HEK293 (cell line): ENCODE data around the gene BAG5.

Source experiments
- CTCF ChIA-PET: fragments of 350-600 bp; formaldehyde crosslinking; extraction: SDS; loops from one replicate; lab custom pipeline; 2021; ENCODE audit warnings: antibody characterized with exemption; lab: Yijun Ruan, JAX
- POLR2A ChIA-PET: fragments of 300-600 bp; formaldehyde crosslinking; extraction: SDS; loops from one replicate; lab custom pipeline; 2020; ENCODE audit warnings: antibody characterized with exemption, inconsistent platforms; lab: Yijun Ruan, JAX
- H3K27ac ChIP-seq: fragments of 200-500 bp; sonication (Bioruptor generic); 2 replicates; pipeline ENCODE4 v1.5.1; 2014; ENCODE audit warnings: low read depth, low read length, control low read depth, inconsistent platforms; ENCODE audit errors: extremely low read depth
- H3K36me3 ChIP-seq, 2 experiments: fragments of 200-500 bp in 1 of 2; sonication (Bioruptor generic) in 1 of 2; 1 replicate in 1 of 2; 2 replicates in 1 of 2; pipeline ENCODE4 v1.5.1; 2014 to 2017; ENCODE audit warnings: inconsistent platforms in 2 of 2, low read length in 2 of 2; ENCODE audit not compliant: control insufficient read depth in 2 of 2, insufficient read depth in 1 of 2
- H3K4me1 ChIP-seq: fragments of 200-500 bp; sonication (Bioruptor generic); 2 replicates; pipeline ENCODE4 v1.5.1; 2014; ENCODE audit warnings: mild to moderate bottlenecking, low read length, inconsistent platforms; ENCODE audit not compliant: control insufficient read depth, insufficient read depth
- H3K4me3 ChIP-seq: 2 replicates; pipeline ENCODE4 v1.5.1; 2011; ENCODE audit warnings: low read depth, mild to moderate bottlenecking, control low read depth, low read length, moderate library complexity
- H3K9me3 ChIP-seq: fragments of 200-500 bp; sonication (Bioruptor generic); 2 replicates; pipeline ENCODE4 v1.5.1; 2014; ENCODE audit warnings: low read depth, low read length, inconsistent platforms; ENCODE audit not compliant: control insufficient read depth, insufficient read depth
- BCL11A ChIP-seq: fragments of 450-650 bp; formaldehyde crosslinking; IDR thresholded peaks from 2 replicates; pipeline ENCODE4 v1.5.1; 2016; ENCODE audit warnings: low read depth, missing biosample characterization, missing genetic modification characterization
- CTCF ChIP-seq: fragments of 450-650 bp; formaldehyde crosslinking; IDR thresholded peaks from 2 replicates; pipeline ENCODE4 v1.5.1; 2016; ENCODE audit warnings: missing biosample characterization, missing genetic modification characterization
- HIC1 ChIP-seq: fragments of 450-650 bp; formaldehyde crosslinking; IDR thresholded peaks from 2 replicates; pipeline ENCODE4 v1.5.1; 2016; ENCODE audit warnings: missing biosample characterization, missing genetic modification characterization
- HOXD13 ChIP-seq: sonication (generic); formaldehyde crosslinking; IDR thresholded peaks from 2 replicates; pipeline ENCODE4 v1.8.0; 2022; ENCODE audit warnings: missing genetic modification reagents, borderline replicate concordance
- KLF10 ChIP-seq: fragments of 450-650 bp; IDR thresholded peaks from 2 replicates; pipeline ENCODE4 v1.5.1; 2018; ENCODE audit warnings: missing biosample characterization, mild to moderate bottlenecking, missing genetic modification characterization
- KLF16 ChIP-seq: fragments of 450-650 bp; formaldehyde crosslinking; IDR thresholded peaks from 2 replicates; pipeline ENCODE4 v1.5.1; 2017; ENCODE audit warnings: missing biosample characterization, missing genetic modification characterization
- KLF17 ChIP-seq: fragments of 450-650 bp; formaldehyde crosslinking; IDR thresholded peaks from 2 replicates; pipeline ENCODE4 v1.5.1; 2016; ENCODE audit warnings: missing biosample characterization, missing genetic modification characterization
- PRDM10 ChIP-seq: fragments of 450-650 bp; formaldehyde crosslinking; IDR thresholded peaks from 2 replicates; pipeline ENCODE4 v1.5.1; 2016; ENCODE audit warnings: missing biosample characterization, missing genetic modification characterization
- SP2 ChIP-seq: fragments of 450-650 bp; formaldehyde crosslinking; IDR thresholded peaks from 2 replicates; pipeline ENCODE4 v1.5.1; 2016; ENCODE audit warnings: missing biosample characterization, missing genetic modification characterization
- ZBTB17 ChIP-seq: fragments of 450-650 bp; formaldehyde crosslinking; IDR thresholded peaks from 2 replicates; pipeline ENCODE4 v1.5.1; 2016; ENCODE audit warnings: missing biosample characterization, missing genetic modification characterization
- ZBTB48 ChIP-seq: fragments of 450-650 bp; formaldehyde crosslinking; IDR thresholded peaks from 2 replicates; pipeline ENCODE4 v1.5.1; 2016; ENCODE audit warnings: missing biosample characterization, missing genetic modification characterization
- ZEB2 ChIP-seq: fragments of 450-650 bp; formaldehyde crosslinking; IDR thresholded peaks from 2 replicates; pipeline ENCODE4 v1.5.1; 2016; ENCODE audit warnings: missing biosample characterization, missing genetic modification characterization
- ZNF140 ChIP-seq: fragments of 450-650 bp; formaldehyde crosslinking; IDR thresholded peaks from 2 replicates; pipeline ENCODE4 v1.5.1; 2016; ENCODE audit warnings: missing biosample characterization, missing genetic modification characterization
- ZNF146 ChIP-seq: fragments of 450-650 bp; formaldehyde crosslinking; IDR thresholded peaks from 2 replicates; pipeline ENCODE4 v1.5.1; 2016; ENCODE audit warnings: missing biosample characterization, missing genetic modification characterization
- ZNF155 ChIP-seq: fragments of 450-650 bp; formaldehyde crosslinking; IDR thresholded peaks from 2 replicates; pipeline ENCODE4 v1.5.1; 2016; ENCODE audit warnings: missing biosample characterization, missing genetic modification characterization
- ZNF174 ChIP-seq: fragments of 450-650 bp; formaldehyde crosslinking; IDR thresholded peaks from 2 replicates; pipeline ENCODE4 v1.5.0; 2017; ENCODE audit warnings: missing biosample characterization, mild to moderate bottlenecking, missing genetic modification characterization
- ZNF184 ChIP-seq: fragments of 450-650 bp; IDR thresholded peaks from 2 replicates; pipeline ENCODE4 v1.5.1; 2018; ENCODE audit warnings: missing biosample characterization, mild to moderate bottlenecking, missing genetic modification characterization
- ZNF2 ChIP-seq: fragments of 450-650 bp; formaldehyde crosslinking; IDR thresholded peaks from 2 replicates; pipeline ENCODE4 v1.5.1; 2016; ENCODE audit warnings: missing biosample characterization, missing genetic modification characterization
- ZNF202 ChIP-seq: fragments of 450-650 bp; formaldehyde crosslinking; IDR thresholded peaks from 2 replicates; pipeline ENCODE4 v1.5.1; 2016; ENCODE audit warnings: missing biosample characterization, missing genetic modification characterization, borderline replicate concordance
- ZNF248 ChIP-seq: fragments of 450-650 bp; formaldehyde crosslinking; IDR thresholded peaks from 2 replicates; pipeline ENCODE4 v1.5.1; 2017; ENCODE audit warnings: missing biosample characterization, missing genetic modification characterization
- ZNF335 ChIP-seq: fragments of 450-650 bp; formaldehyde crosslinking; conservative IDR thresholded peaks from 2 replicates; pipeline ENCODE4 v1.5.1; 2016; ENCODE audit warnings: missing biosample characterization, missing genetic modification characterization
- ZNF433 ChIP-seq: fragments of 450-650 bp; formaldehyde crosslinking; IDR thresholded peaks from 2 replicates; pipeline ENCODE4 v1.5.1; 2016; ENCODE audit warnings: missing biosample characterization, missing genetic modification characterization, low read depth
- ZNF529 ChIP-seq: fragments of 450-650 bp; formaldehyde crosslinking; IDR thresholded peaks from 2 replicates; pipeline ENCODE4 v1.5.1; 2017; ENCODE audit warnings: missing genetic modification characterization, missing biosample characterization; ENCODE audit not compliant: insufficient replicate concordance
- ZNF530 ChIP-seq: fragments of 450-650 bp; formaldehyde crosslinking; IDR thresholded peaks from 2 replicates; pipeline ENCODE4 v1.5.1; 2016; ENCODE audit warnings: low read depth, missing biosample characterization, missing genetic modification characterization
- ZNF610 ChIP-seq: fragments of 450-650 bp; formaldehyde crosslinking; IDR thresholded peaks from 2 replicates; pipeline ENCODE4 v1.5.1; 2016; ENCODE audit warnings: missing biosample characterization, missing genetic modification characterization, borderline replicate concordance
- ZNF629 ChIP-seq: fragments of 450-650 bp; formaldehyde crosslinking; IDR thresholded peaks from 2 replicates; pipeline ENCODE4 v1.5.1; 2017; ENCODE audit warnings: missing biosample characterization, missing genetic modification characterization
- ZNF660 ChIP-seq: fragments of 450-650 bp; IDR thresholded peaks from 2 replicates; pipeline ENCODE4 v1.5.1; 2018; ENCODE audit warnings: missing biosample characterization, mild to moderate bottlenecking, missing genetic modification characterization
- ZNF704 ChIP-seq: fragments of 450-650 bp; formaldehyde crosslinking; IDR thresholded peaks from 2 replicates; pipeline ENCODE4 v1.5.1; 2016; ENCODE audit warnings: missing biosample characterization, missing genetic modification characterization
- ZNF791 ChIP-seq: fragments of 450-650 bp; formaldehyde crosslinking; IDR thresholded peaks from 2 replicates; pipeline ENCODE4 v1.5.1; 2016; ENCODE audit warnings: missing biosample characterization, missing genetic modification characterization
- ZNF843 ChIP-seq: fragments of 450-650 bp; formaldehyde crosslinking; IDR thresholded peaks from 2 replicates; pipeline ENCODE4 v1.5.1; 2016; ENCODE audit warnings: missing biosample characterization, missing genetic modification characterization
- ZSCAN23 ChIP-seq: fragments of 450-650 bp; formaldehyde crosslinking; IDR thresholded peaks from 2 replicates; pipeline ENCODE4 v1.5.1; 2016; ENCODE audit warnings: missing biosample characterization, missing genetic modification characterization

BAG5 gene

GRCh38 chr14:103563226-103563620 lies 766 bp upstream of the BAG5 start:
- H3K27ac ChIP-seq: peak overlapping the region; percentile 96
- peaks cover 25% of the 10 kb centered on the region for H3K4me1 ChIP-seq
- H3K4me3 ChIP-seq: peak overlapping the region; percentile 100
- H3K9me3 ChIP-seq: no peaks in the 10 kb centered on the region
- ChIA-PET POLR2A (interaction anchor here (2.5 kb wide), 1 partner anchor 35 kb away, joined by 8 read pairs; the partner anchor contains the start of gene TRMT61A), CTCF (no interaction called here)
- peaks cover 12 to 19% of the 10 kb centered on the region in 2 experiments for H3K36me3 ChIP-seq
- TF ChIP-seq SP2: 0 out of 2 replicates have a peak, but pooled peaks have one; percentile 1
- no peak for TF ChIP-seq ZNF660 (tag by site-specific recombination)
- no peak for TF ChIP-seq HIC1 (tag by site-specific recombination)
- TF ChIP-seq ZNF202 (tag by site-specific recombination): no peak
- 0 out of 2 replicates have a peak, but pooled peaks have one; percentile 12 for TF ChIP-seq ZEB2 (tag by site-specific recombination)
- TF ChIP-seq ZNF184 (tag by site-specific recombination): no peak
- TF ChIP-seq ZNF610 (tag by site-specific recombination): no peak
- TF ChIP-seq ZNF704 (tag by site-specific recombination): no peak
- TF ChIP-seq HOXD13 (CRISPR knock-in tag): no peak
- no peak for TF ChIP-seq ZNF530 (tag by site-specific recombination)
- no peak for TF ChIP-seq ZNF248 (tag by site-specific recombination)
- 0 out of 2 replicates have a peak, but pooled peaks have one; percentile 6 for TF ChIP-seq KLF17 (tag by site-specific recombination)
- TF ChIP-seq ZSCAN23: no peak
- no peak for TF ChIP-seq ZNF174 (tag by site-specific recombination)
- no peak for TF ChIP-seq BCL11A (tag by site-specific recombination)
- no peak for TF ChIP-seq KLF10 (tag by site-specific recombination)
- TF ChIP-seq ZNF155 (tag by site-specific recombination): no peak
- TF ChIP-seq CTCF (tag by site-specific recombination): 0 out of 2 replicates have a peak, but pooled peaks have one; percentile 1
- TF ChIP-seq ZNF433 (tag by site-specific recombination): no peak
- no peak for TF ChIP-seq PRDM10 (tag by site-specific recombination)
- no peak for TF ChIP-seq ZBTB48
- TF ChIP-seq ZNF140: no peak
- TF ChIP-seq ZNF2: 0 out of 2 replicates have a peak, but pooled peaks have one; percentile 7
- TF ChIP-seq ZNF335 (tag by site-specific recombination): peak; percentile 12
- TF ChIP-seq ZNF791: no peak
- TF ChIP-seq ZNF146 (tag by site-specific recombination): no peak
- no peak for TF ChIP-seq ZNF843 (tag by site-specific recombination)
- TF ChIP-seq ZNF629 (tag by site-specific recombination): no peak
- TF ChIP-seq ZBTB17 (tag by site-specific recombination): no peak
- TF ChIP-seq ZNF529 (tag by site-specific recombination): no peak
- TF ChIP-seq KLF16: peak; percentile 1; the same call in 1 of the 2 replicates
